ENCODE measurements around the gene EFNB2. TPM values are rescaled to one million over a fixed set of nuclear protein-coding genes. Genes with fewer than 3 reads are reported as not detected.

EFNB2 gene
- total RNA-seq, 1 donor, result 0.81 TPM

DNA sequence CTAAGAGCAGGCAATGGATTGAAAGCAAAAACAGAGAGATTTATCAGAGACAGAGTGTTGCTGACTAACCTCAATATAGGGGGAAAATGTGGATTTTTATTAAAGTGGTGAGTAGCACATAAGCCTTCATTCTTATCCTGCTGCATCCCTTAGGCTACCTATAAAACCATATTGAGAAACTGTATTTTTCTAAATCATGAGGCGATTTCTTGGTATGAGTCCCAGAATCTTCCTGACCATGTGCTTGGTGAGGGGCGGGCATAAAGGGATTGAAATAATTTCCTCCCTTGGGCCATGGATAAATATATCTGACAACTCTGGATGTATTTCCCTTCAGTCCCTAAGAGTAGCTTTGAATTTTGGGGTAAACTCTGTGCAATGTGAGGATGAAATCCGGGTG is 72.8 kb downstream of the EFNB2 start:
- DNase-seq (ENCODE audit: low read depth in 2 of 3, low spot score in 2 of 3), result no peak

GRCh38 chr13:106455777-106456176 is 79.7 kb downstream of the EFNB2 start:
- DNase-seq (ENCODE audit: low read depth in 2 of 3, low spot score in 2 of 3), result no peak

GRCh38 chr13:106455190-106455589 is 80.3 kb downstream of the EFNB2 start:
- DNase-seq (ENCODE audit: low read depth in 2 of 3, low spot score in 2 of 3), result no peak

- DNase-seq (ENCODE audit: low read depth in 2 of 3, low spot score in 2 of 3), result no peak
Observed at GRCh38 chr13:106453101-106453500, 82.4 kb downstream of the EFNB2 start.

GRCh38 chr13:106450991-106451390 is 84.5 kb downstream of the EFNB2 start:
- no peak for DNase-seq (ENCODE audit: low read depth in 2 of 3, low spot score in 2 of 3)

- no peak for DNase-seq (ENCODE audit: low read depth in 2 of 3, low spot score in 2 of 3)
Observed at GRCh38 chr13:106449096-106449495, 86.4 kb downstream of the EFNB2 start.

- DNase-seq (ENCODE audit: low read depth in 2 of 3, low spot score in 2 of 3), result no peak
Observed at GRCh38 chr13:106445996-106446395, 89.5 kb downstream of the EFNB2 start.

- DNase-seq (ENCODE audit: low read depth in 2 of 3, low spot score in 2 of 3), result no peak
Observed at GRCh38 chr13:106443607-106444322, 91.7 kb downstream of the EFNB2 start.

- no peak for DNase-seq (ENCODE audit: low read depth in 2 of 3, low spot score in 2 of 3)
Observed at GRCh38 chr13:106440866-106441265, 94.6 kb downstream of the EFNB2 start.

Other genes with a start within 250 kb of the EFNB2 start
- 64.6 TPM for gene ARGLU1, start 32.5 kb upstream of the EFNB2 start, total RNA-seq

Data from hematopoietic multipotent progenitor cell (in vitro differentiated cells).